Mesodermal cell (in vitro differentiated cells): ENCODE results near the gene SIAH1.
A peak's percentile ranks its signal among the peaks of the same experiment; 100 is the strongest.
"Not testable (repeated sequence)": the region's sequence is repeated elsewhere in the genome, so short reads cannot be mapped to it uniquely, and the experiment has no call there.

Experiments used
- H3K27ac ChIP-seq: 2 replicates; pipeline ENCODE4 v1.7.0; 2013; ENCODE audit warnings: mild to moderate bottlenecking, low read depth, low read length, moderate library complexity; ENCODE audit not compliant: severe bottlenecking
- H3K36me3 ChIP-seq: 2 replicates; pipeline ENCODE4 v1.7.1; 2013; ENCODE audit warnings: mild to moderate bottlenecking, low read length, moderate library complexity; ENCODE audit not compliant: control insufficient read depth, insufficient read depth
- H3K4me1 ChIP-seq: one replicate; pipeline ENCODE4 v1.7.1; 2013; ENCODE audit warnings: mild to moderate bottlenecking, low read length; ENCODE audit not compliant: insufficient read depth, control insufficient read depth, poor library complexity, severe bottlenecking
- H3K4me3 ChIP-seq: 2 replicates; pipeline ENCODE4 v1.7.0; 2013; ENCODE audit warnings: low read length, control low read depth, mild to moderate bottlenecking; ENCODE audit not compliant: insufficient read depth, poor library complexity, severe bottlenecking; ENCODE audit errors: extremely low read depth
- H3K9me3 ChIP-seq: 2 replicates; pipeline ENCODE4 v1.7.1; 2013; ENCODE audit warnings: mild to moderate bottlenecking, low read length, moderate library complexity; ENCODE audit not compliant: control insufficient read depth
- WGBS, 2 experiments: methylation state at CpG; one replicate each; pipeline ENCODE4 v1.1.5; 2013; ENCODE audit warnings: missing lambda C conversion rate in 2 of 2; ENCODE audit not compliant: insufficient coverage in 2 of 2; 5-methylcytosine and 5-hydroxymethylcytosine counted together

The SIAH1 gene

DNA sequence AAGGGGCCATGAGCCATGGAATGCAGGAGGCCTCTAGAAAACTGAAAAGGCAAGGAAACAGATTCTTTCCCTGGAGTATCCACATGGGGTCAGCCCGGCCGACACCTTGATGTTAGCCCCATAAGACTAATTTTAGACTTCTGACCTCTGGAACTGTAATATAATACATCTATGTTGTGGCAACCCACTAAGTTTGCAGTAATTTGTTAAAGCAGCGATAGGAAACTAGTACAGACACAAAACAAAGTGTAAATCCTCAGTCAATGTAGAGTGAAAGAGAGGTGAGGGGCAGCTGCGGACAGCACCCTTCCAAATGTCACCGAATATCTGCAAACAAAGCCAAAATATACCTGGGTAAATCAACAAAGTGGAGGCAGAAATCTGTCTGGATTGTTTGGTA is 7.2 kb upstream of the SIAH1 start:
- Histone ChIP-seq H3K27ac (no peak overlapping the region), H3K4me3 (no peak overlapping the region), H3K9me3 (no peaks in the 10 kb centered on the region), H3K4me1 (peaks cover 7% of the 10 kb centered on the region), H3K36me3 (no peaks in the 10 kb centered on the region)
- WGBS, 2 experiments = no CpG with 5 or more reads among the region's 5 CpGs

DNA sequence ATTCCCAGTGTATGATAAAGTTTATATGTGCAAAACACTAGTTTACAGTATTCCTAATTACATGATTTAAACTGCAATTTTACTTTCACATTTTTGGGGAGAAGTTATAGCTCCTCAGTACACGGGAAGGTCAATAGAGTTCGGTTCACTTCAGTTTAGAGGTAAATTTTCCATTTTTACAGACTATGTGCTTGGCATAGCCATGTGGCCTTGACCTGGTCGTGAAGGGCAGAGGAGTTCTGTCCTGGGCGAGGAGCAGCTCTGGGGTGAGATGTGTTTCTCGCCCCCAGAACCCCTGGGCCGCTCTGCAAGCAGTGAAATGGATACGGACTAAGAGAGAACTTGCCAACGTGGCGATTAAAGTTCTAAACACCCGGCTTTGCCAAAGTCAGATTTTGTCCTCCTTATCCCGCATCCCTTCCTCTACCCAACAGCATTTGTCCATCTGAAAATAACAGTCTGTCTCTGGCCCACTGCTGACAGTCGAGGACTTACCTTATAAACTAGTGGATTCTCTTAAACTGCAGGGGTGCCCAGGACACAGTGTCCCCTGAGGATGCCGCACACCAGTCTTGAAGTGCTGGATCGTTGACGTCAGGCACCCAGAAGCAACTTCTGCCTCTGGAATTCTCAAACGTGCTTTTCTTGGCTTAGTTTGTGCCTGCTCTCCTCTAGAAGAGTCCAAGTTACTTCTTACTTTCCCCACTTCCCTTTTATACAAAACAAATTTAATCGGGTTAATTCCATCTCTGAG is 1.5 kb upstream of the SIAH1 start:
- no peak overlapping the region for H3K4me3 ChIP-seq
- H3K36me3 ChIP-seq = no peaks in the 10 kb centered on the region
- no peak overlapping the region for H3K27ac ChIP-seq
- 92 to 94% methylated on average over 15 to 16 of the region's 17 CpGs for WGBS, 2 experiments
- H3K9me3 ChIP-seq = no peaks in the 10 kb centered on the region
- no peaks in the 10 kb centered on the region for H3K4me1 ChIP-seq

GRCh38 chr16:48384520-48385252 is 527 bp downstream of the SIAH1 start:
- peak overlapping the region; percentile 99 for H3K27ac ChIP-seq
- WGBS, 2 experiments = 0% methylated on average over 22 to 50 of the region's 103 CpGs
- no peaks in the 10 kb centered on the region for H3K4me1 ChIP-seq

GRCh38 chr16:48383877-48384519 is 1.2 kb downstream of the SIAH1 start:
- no peaks in the 10 kb centered on the region for H3K9me3 ChIP-seq
- no peaks in the 10 kb centered on the region for H3K4me1 ChIP-seq
- peak overlapping the region; percentile 83 for H3K4me3 ChIP-seq
- no peaks in the 10 kb centered on the region for H3K36me3 ChIP-seq
- peak overlapping the region; percentile 97 for H3K27ac ChIP-seq
- WGBS, 2 experiments = 2 to 4% methylated on average over 12 to 14 of the region's 15 CpGs

More at GRCh38 chr16:48384520-48385252, 527 bp downstream of the SIAH1 start:
- Histone ChIP-seq H3K4me3 (peak overlapping the region; percentile 83), H3K9me3 (no peaks in the 10 kb centered on the region), H3K36me3 (no peaks in the 10 kb centered on the region)

- Histone ChIP-seq H3K36me3 (no peaks in the 10 kb centered on the region), H3K27ac (peak overlapping the region; percentile 97), H3K4me3 (peak overlapping the region; percentile 83), H3K4me1 (no peaks in the 10 kb centered on the region), H3K9me3 (no peaks in the 10 kb centered on the region)
- 80 to 92% methylated on average over 2 of the region's 6 CpGs for WGBS, 2 experiments
These were observed 2.0 kb downstream of the SIAH1 start for GRCh38 chr16:48383009-48383876.

DNA sequence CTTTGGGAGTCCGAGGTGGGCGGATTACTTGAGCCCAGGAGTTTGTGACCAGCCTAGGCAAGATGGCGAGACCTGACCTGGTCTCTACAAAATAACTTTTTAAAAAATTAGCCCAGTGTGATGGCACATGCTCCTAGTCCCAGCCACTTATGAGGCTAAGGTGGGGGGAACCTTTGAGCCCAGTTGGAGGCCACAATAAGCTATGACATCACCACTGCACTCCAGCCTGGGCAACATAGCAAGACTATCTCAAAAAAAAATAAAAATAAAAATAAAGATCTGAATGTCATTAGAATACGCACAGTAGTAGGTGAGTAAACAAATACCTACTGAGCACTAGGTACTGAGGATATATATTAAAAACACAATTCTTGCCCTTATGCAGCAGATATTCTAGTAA is 3.1 kb downstream of the SIAH1 start:
- no peaks in the 10 kb centered on the region for H3K9me3 ChIP-seq
- no peak overlapping the region for H3K27ac ChIP-seq
- H3K4me1 ChIP-seq = no peaks in the 10 kb centered on the region
- 78 to 100% methylated on average over 2 to 3 of the region's 4 CpGs for WGBS, 2 experiments
- H3K4me3 ChIP-seq = no peak overlapping the region
- H3K36me3 ChIP-seq = no peaks in the 10 kb centered on the region

GRCh38 chr16:48381201-48381600 is 4.0 kb downstream of the SIAH1 start:
- Histone ChIP-seq H3K4me3 (no peak overlapping the region), H3K36me3 (no peaks in the 10 kb centered on the region), H3K27ac (no peak overlapping the region), H3K4me1 (no peaks in the 10 kb centered on the region), H3K9me3 (no peaks in the 10 kb centered on the region)
- WGBS, 2 experiments = 91 to 97% methylated on average over 2 to 5 of the region's 5 CpGs

DNA sequence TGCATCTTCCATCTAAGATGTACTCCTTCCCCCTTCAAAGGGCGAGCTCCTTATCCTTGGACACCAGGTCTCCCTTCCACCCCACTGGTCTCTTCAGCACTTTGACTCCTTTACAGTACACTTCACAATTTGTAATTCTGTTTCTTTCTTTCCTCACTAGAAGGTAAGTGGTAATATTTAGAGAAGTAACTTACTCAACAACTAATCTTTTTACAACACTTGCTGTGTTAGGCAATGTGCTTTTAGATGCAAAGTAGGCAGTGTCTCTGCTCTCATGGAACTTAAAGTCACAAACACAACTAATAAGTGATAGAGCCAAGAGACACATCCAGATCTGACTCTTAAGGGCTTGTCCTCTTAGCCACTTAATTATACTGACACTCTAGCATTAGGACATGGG is 6.4 kb downstream of the SIAH1 start:
- WGBS, 2 experiments = 100% methylated on average over 1 of the region's 1 CpG; no CpG with 5 or more reads in 1 of the 2 experiments
- Histone ChIP-seq H3K9me3 (no peaks in the 10 kb centered on the region), H3K4me1 (peaks cover 3% of the 10 kb centered on the region), H3K4me3 (no peak overlapping the region), H3K36me3 (no peaks in the 10 kb centered on the region), H3K27ac (no peak overlapping the region)

DNA sequence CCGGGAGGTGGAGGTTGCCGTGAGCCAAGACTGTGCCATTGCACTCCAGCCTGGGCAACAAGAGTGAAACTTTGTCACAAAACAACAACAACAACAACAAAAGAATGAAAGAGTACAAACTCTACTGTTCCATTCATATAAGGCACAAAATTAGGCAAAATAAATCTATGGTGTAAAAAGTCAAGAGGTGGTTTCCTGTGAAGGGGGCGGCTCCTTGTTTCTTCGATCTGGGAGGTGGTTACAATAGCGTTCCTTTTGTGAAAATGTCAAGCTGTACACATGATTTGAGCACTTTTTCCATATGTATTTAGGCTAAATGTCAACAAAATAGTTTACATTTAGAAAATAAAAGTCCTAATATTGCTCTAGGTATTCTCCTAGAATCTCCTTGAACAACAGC is 6.9 kb downstream of the SIAH1 start:
- no peak overlapping the region for H3K27ac ChIP-seq
- no peaks in the 10 kb centered on the region for H3K36me3 ChIP-seq
- no peaks in the 10 kb centered on the region for H3K9me3 ChIP-seq
- H3K4me1 ChIP-seq = peaks cover 9% of the 10 kb centered on the region
- WGBS, 2 experiments = 93 to 100% methylated on average over 2 to 3 of the region's 5 CpGs
- H3K4me3 ChIP-seq = no peak overlapping the region

DNA sequence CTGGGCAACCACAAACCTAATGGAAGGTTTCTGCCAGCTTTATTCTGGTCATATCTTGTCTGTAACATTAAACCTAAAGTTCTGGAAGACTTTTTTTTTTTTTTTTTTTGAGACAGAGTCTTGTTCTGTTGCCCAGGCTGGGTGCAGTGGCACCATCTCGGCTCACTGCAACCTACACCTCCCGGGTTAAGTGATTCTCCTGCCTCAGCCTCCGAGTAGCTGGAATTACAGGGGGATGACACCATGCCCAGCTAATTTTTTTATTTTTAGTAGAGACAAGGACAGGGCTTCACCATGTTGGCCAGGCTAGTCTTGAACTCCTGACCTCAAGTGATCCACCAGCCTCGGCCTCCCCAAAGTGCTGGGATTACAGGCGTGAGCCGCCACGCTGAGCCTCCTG is 7.9 kb downstream of the SIAH1 start:
- not testable (repeated sequence) for H3K4me3 ChIP-seq, H3K27ac ChIP-seq, H3K36me3 ChIP-seq, H3K9me3 ChIP-seq
- H3K4me1 ChIP-seq = peaks cover 14% of the 10 kb centered on the region
- 86 to 97% methylated on average over 7 of the region's 7 CpGs for WGBS, 2 experiments
